Esophagus muscularis mucosa (tissue), 4 donors: Measurements from ENCODE around the gene NOMO2. TPM values are rescaled to one million over a fixed set of nuclear protein-coding genes. Genes with fewer than 3 reads are reported as not detected.
"Not testable (repeated sequence)": the region's sequence is repeated elsewhere in the genome, so short reads cannot be mapped to it uniquely, and the experiment has no call there.

Experiments
- DNase-seq: peaks from one replicate; pipeline ENCODE4 v3.0.0-alpha.2; 2017; ENCODE audit errors: extremely low spot score
- H3K27ac ChIP-seq, 4 donors: fragments of 200-600 bp; sonication (generic); replicated peaks in 1 of 4; 1 replicate in 3 of 4; 2 replicates in 1 of 4; pipeline ENCODE4 v1.5.1; 2016 to 2019; ENCODE audit warnings: mild to moderate bottlenecking in 1 of 4
- H3K27me3 ChIP-seq, 4 donors: fragments of 200-600 bp; sonication (generic); one replicate each; pipeline versions ENCODE4 v1.5.1 to v1.6.0; 2016 to 2019
- H3K36me3 ChIP-seq, 4 donors: fragments of 200-600 bp; sonication (generic); one replicate each; pipeline ENCODE4 v1.5.1; 2016 to 2019
- H3K4me1 ChIP-seq, 4 donors: fragments of 200-600 bp; sonication (generic); one replicate each; pipeline ENCODE4 v1.5.1; 2016 to 2019
- H3K4me3 ChIP-seq, 4 donors: fragments of 200-600 bp; sonication (generic); 1 replicate in 2 of 4; 2 replicates in 2 of 4; pipeline ENCODE4 v1.5.1; 2016 to 2019; ENCODE audit warnings: mild to moderate bottlenecking in 4 of 4, moderate library complexity in 1 of 4
- H3K9me3 ChIP-seq, 4 donors: fragments of 200-600 bp; sonication (generic); 1 replicate in 3 of 4; 2 replicates in 1 of 4; pipeline ENCODE4 v1.5.1; 2016 to 2019
- WGBS: methylation state at CpG from one replicate; pipeline ENCODE4 v1.1.5; 2018; 5-methylcytosine and 5-hydroxymethylcytosine counted together
- intact Hi-C: fragments of 100-400 bp; cut with DNase I; formaldehyde crosslinking; loops from one replicate; pipeline ENCODE4 v1.15.1; 2023
- total RNA-seq, 4 donors: library from RNA; depleted of rRNA; stranded (reverse); fragments of >200 nt; gene quantifications; one replicate each; pipeline versions ENCODE4 v1.1.0 to v1.2.1, GENCODE V29; 2016

The NOMO2 gene
- total RNA-seq, 4 donors from 2014 or later, result 50.4 to 91.6 (median 65.1) TPM

- H3K4me1 ChIP-seq, DNase-seq, H3K4me3 ChIP-seq, H3K36me3 ChIP-seq, H3K27me3 ChIP-seq, H3K27ac ChIP-seq, H3K9me3 ChIP-seq, intact Hi-C loops: not testable (repeated sequence)
- no CpG with 5 or more reads among the region's 5 CpGs for WGBS
These were observed 64.9 kb downstream of the NOMO2 start for GRCh38 chr16:18497032-18497431.

GRCh38 chr16:18492118-18492897 is 69.6 kb downstream of the NOMO2 start:
- intact Hi-C loops, H3K27me3 ChIP-seq, H3K36me3 ChIP-seq, DNase-seq, H3K4me1 ChIP-seq, H3K27ac ChIP-seq, H3K9me3 ChIP-seq, H3K4me3 ChIP-seq: not testable (repeated sequence)
- no CpG with 5 or more reads among the region's 11 CpGs for WGBS

GRCh38 chr16:18436025-18436424 is 125.9 kb downstream of the NOMO2 start:
- DNase-seq, H3K4me1 ChIP-seq, H3K9me3 ChIP-seq, H3K36me3 ChIP-seq, H3K4me3 ChIP-seq, H3K27me3 ChIP-seq, intact Hi-C loops, H3K27ac ChIP-seq: not testable (repeated sequence)
- no CpG with 5 or more reads among the region's 8 CpGs for WGBS

GRCh38 chr16:18415827-18416226 is 146.1 kb downstream of the NOMO2 start:
- WGBS, result no CpG with 5 or more reads among the region's 7 CpGs

GRCh38 chr16:18409532-18410293 is 152.2 kb downstream of the NOMO2 start:
- H3K4me3 ChIP-seq, intact Hi-C loops, H3K27ac ChIP-seq, H3K36me3 ChIP-seq, H3K27me3 ChIP-seq, DNase-seq, H3K4me1 ChIP-seq, H3K9me3 ChIP-seq: not testable (repeated sequence)
- WGBS, result no CpG with 5 or more reads among the region's 11 CpGs

More at GRCh38 chr16:18415827-18416226, 146.1 kb downstream of the NOMO2 start:
- H3K27ac ChIP-seq, H3K36me3 ChIP-seq, H3K4me3 ChIP-seq, H3K27me3 ChIP-seq, intact Hi-C loops, H3K9me3 ChIP-seq, DNase-seq, H3K4me1 ChIP-seq: not testable (repeated sequence)

GRCh38 chr16:18401851-18402657 is 159.8 kb downstream of the NOMO2 start:
- no CpG with 5 or more reads among the region's 88 CpGs for WGBS
- H3K4me3 ChIP-seq, H3K27me3 ChIP-seq, DNase-seq, intact Hi-C loops, H3K27ac ChIP-seq, H3K36me3 ChIP-seq, H3K4me1 ChIP-seq, H3K9me3 ChIP-seq: not testable (repeated sequence)

- intact Hi-C loops, DNase-seq, H3K4me1 ChIP-seq, H3K9me3 ChIP-seq, H3K27me3 ChIP-seq, H3K36me3 ChIP-seq: not testable (repeated sequence)
- Histone ChIP-seq H3K27ac (peak overlapping the region; percentile 69 to 77 (median 74)), H3K4me3 (peak overlapping the region; percentile 49 to 59 (median 53))
- no CpG with 5 or more reads among the region's 38 CpGs for WGBS
These were observed 160.7 kb downstream of the NOMO2 start for GRCh38 chr16:18401159-18401558.

GRCh38 chr16:18394363-18394762 is 167.5 kb downstream of the NOMO2 start:
- H3K36me3 ChIP-seq, intact Hi-C loops, H3K4me1 ChIP-seq, H3K27ac ChIP-seq, H3K27me3 ChIP-seq, H3K9me3 ChIP-seq, H3K4me3 ChIP-seq, DNase-seq: not testable (repeated sequence)
- no CpG with 5 or more reads among the region's 31 CpGs for WGBS

- peaks cover 0 to 14% (median 0%) of the 10 kb centered on the region in 4 donors for H3K36me3 ChIP-seq
- H3K4me1 ChIP-seq, H3K9me3 ChIP-seq, H3K4me3 ChIP-seq, H3K27me3 ChIP-seq, DNase-seq, H3K27ac ChIP-seq, intact Hi-C loops: not testable (repeated sequence)
- WGBS, result no CpG with 5 or more reads among the region's 43 CpGs
These were observed 174.1 kb downstream of the NOMO2 start for GRCh38 chr16:18387767-18388166.

GRCh38 chr16:18386517-18386916 is 175.4 kb downstream of the NOMO2 start:
- WGBS, result no CpG with 5 or more reads among the region's 25 CpGs
- intact Hi-C loops, H3K9me3 ChIP-seq: not testable (repeated sequence)

GRCh38 chr16:18385285-18385684 is 176.6 kb downstream of the NOMO2 start:
- H3K4me1 ChIP-seq, H3K27ac ChIP-seq, H3K27me3 ChIP-seq, DNase-seq, H3K9me3 ChIP-seq, H3K4me3 ChIP-seq, intact Hi-C loops: not testable (repeated sequence)
- H3K36me3 ChIP-seq, result peaks cover 0 to 22% (median 0%) of the 10 kb centered on the region in 4 donors
- no CpG with 5 or more reads among the region's 33 CpGs for WGBS

More at GRCh38 chr16:18386517-18386916, 175.4 kb downstream of the NOMO2 start:
- not testable (repeated sequence) for H3K4me1 ChIP-seq, H3K4me3 ChIP-seq, H3K27me3 ChIP-seq, H3K27ac ChIP-seq
- peaks cover 0 to 22% (median 0%) of the 10 kb centered on the region in 4 donors for H3K36me3 ChIP-seq
- peak; percentile 81 for DNase-seq

- peak; percentile 47 for DNase-seq
- H3K27me3 ChIP-seq, intact Hi-C loops, H3K9me3 ChIP-seq, H3K27ac ChIP-seq, H3K4me3 ChIP-seq, H3K4me1 ChIP-seq: not testable (repeated sequence)
- H3K36me3 ChIP-seq, result peaks cover 0 to 22% (median 0%) of the 10 kb centered on the region in 4 donors
- WGBS, result no CpG with 5 or more reads among the region's 31 CpGs
These were observed 177.0 kb downstream of the NOMO2 start for GRCh38 chr16:18384869-18385268.
